CD4-positive, CD25-positive, alpha-beta regulatory T cell (primary cell): ENCODE measurements around the gene TUT1. TPM values are rescaled to one million over a fixed set of nuclear protein-coding genes. Genes with fewer than 3 reads are reported as not detected.
A peak's percentile ranks its signal among the peaks of the same experiment; 100 is the strongest.
"Not testable (repeated sequence)": the region's sequence is repeated elsewhere in the genome, so short reads cannot be mapped to it uniquely, and the experiment has no call there.

Experiments
- ATAC-seq, 2 donors: fragments of 150-1000 bp; cut with Tn5 transposase; one replicate each; pipeline ENCODE4 v1.10.0; 2021; ENCODE audit warnings: low read depth in 2 of 2, moderate number of reproducible peaks in 2 of 2, moderate library complexity in 1 of 2
- DNase-seq, 3 donors: peaks; one replicate each; pipeline versions ENCODE4 v3.0.0 to v3.0.0-alpha.2; 2012 to 2022; ENCODE audit warnings: mixed read lengths in 1 of 3
- H3K27ac ChIP-seq: one replicate; pipeline ENCODE4 v1.7.0; 2013; ENCODE audit warnings: mild to moderate bottlenecking, low read length; ENCODE audit not compliant: insufficient read depth, poor library complexity, severe bottlenecking
- H3K27me3 ChIP-seq: one replicate; pipeline ENCODE4 v1.7.0; 2013; ENCODE audit warnings: low read length; ENCODE audit not compliant: control insufficient read depth, insufficient read depth
- H3K36me3 ChIP-seq: one replicate; pipeline ENCODE4 v1.7.0; 2013; ENCODE audit warnings: mild to moderate bottlenecking, low read length, moderate library complexity; ENCODE audit not compliant: control insufficient read depth, insufficient read depth
- H3K4me1 ChIP-seq: 2 replicates; pipeline ENCODE4 v1.7.0; 2013; ENCODE audit warnings: mild to moderate bottlenecking, low read length; ENCODE audit not compliant: insufficient read depth, control insufficient read depth, poor library complexity, severe bottlenecking
- H3K4me3 ChIP-seq: one replicate; pipeline ENCODE4 v1.7.0; 2013; ENCODE audit warnings: low read depth, mild to moderate bottlenecking, low read length, moderate library complexity
- H3K9me3 ChIP-seq, 2 experiments: 1 replicate in 1 of 2; 2 replicates in 1 of 2; pipeline ENCODE4 v1.7.0; 2013; ENCODE audit warnings: low read length in 2 of 2, mild to moderate bottlenecking in 1 of 2, moderate library complexity in 1 of 2; ENCODE audit not compliant: control insufficient read depth in 2 of 2
- H3K27ac Mint-ChIP-seq, 3 donors: one replicate each; pipeline ENCODE4 v1.8.0; 2020 to 2022; ENCODE audit warnings: mild to moderate bottlenecking in 3 of 3, mixed read lengths in 3 of 3, moderate library complexity in 2 of 3
- H3K27me3 Mint-ChIP-seq: one replicate; pipeline ENCODE4 v1.8.0; 2022; ENCODE audit warnings: mild to moderate bottlenecking, mixed read lengths
- H3K36me3 Mint-ChIP-seq: one replicate; pipeline ENCODE4 v1.8.0; 2020; ENCODE audit warnings: mixed read lengths
- H3K4me1 Mint-ChIP-seq, 4 donors: one replicate each; pipeline ENCODE4 v1.8.0; 2020 to 2022; ENCODE audit warnings: mixed read lengths in 4 of 4, mild to moderate bottlenecking in 1 of 4
- H3K4me3 Mint-ChIP-seq, 4 donors: one replicate each; pipeline ENCODE4 v1.8.0; 2020 to 2022; ENCODE audit warnings: mild to moderate bottlenecking in 4 of 4, mixed read lengths in 4 of 4, moderate library complexity in 3 of 4
- H3K9me3 Mint-ChIP-seq, 7 donors: one replicate each; pipeline ENCODE4 v1.8.0; 2020 to 2022; ENCODE audit warnings: mixed read lengths in 7 of 7, mild to moderate bottlenecking in 3 of 7, moderate library complexity in 2 of 7
- polyA plus RNA-seq, 4 donors: library from polyadenylated mRNA; unstranded; fragments of 300-500 nt; fragmentation: Illumina TruSeq; gene quantifications; one replicate each; pipeline ENCODE4 v1.2.3, GENCODE V29; 2021
- total RNA-seq: library from RNA; stranded (reverse); gene quantifications from one replicate; pipeline ENCODE4 v1.2.3, GENCODE V29; 2022

TUT1 gene
- total RNA-seq (22.0 TPM), polyA plus RNA-seq (10 to 100 TPM in 3 of 4 donors, 1 to 10 TPM in 1; 6.5 to 11.9 (median 10.9) TPM)

GRCh38 chr11:62591448-62592145 is at the start of gene TUT1:
Gene TUT1 (minus strand): TSS chr11:62591523. CDS start chr11:62591485, 38 bp downstream.
- H3K27me3 Mint-ChIP-seq = no peaks in the 10 kb centered on the region
- peak; percentile 95 to 99 (median 98) for DNase-seq
- H3K4me3 Mint-ChIP-seq = peak within 1 kb of the TSS; percentile 90 to 96 (median 94)
- H3K4me1 Mint-ChIP-seq = peaks cover 0 to 73% (median 38%) of the 10 kb centered on the region in 4 donors
- no peaks in the 10 kb centered on the region for H3K9me3 ChIP-seq
- peak within 1 kb of the TSS; percentile 94 for H3K27ac ChIP-seq
- H3K4me3 ChIP-seq = peak within 1 kb of the TSS; percentile 95
- no peaks in the 10 kb centered on the region for H3K9me3 Mint-ChIP-seq
- peak within 1 kb of the TSS; percentile 95 to 97 (median 96) for H3K27ac Mint-ChIP-seq
- H3K27me3 ChIP-seq = no peaks in the 10 kb centered on the region
- peaks cover 17% of the 10 kb centered on the region for H3K36me3 Mint-ChIP-seq
- peaks cover 43% of the 10 kb centered on the region for H3K36me3 ChIP-seq
- peaks cover 39% of the 10 kb centered on the region for H3K4me1 ChIP-seq
- ATAC-seq = peak; percentile 89 to 90

- Histone ChIP-seq H3K27me3 (no peaks in the 10 kb centered on the region), H3K9me3 (no peaks in the 10 kb centered on the region), H3K4me3 (no peak overlapping the region), H3K36me3 (peaks cover 83% of the 10 kb centered on the region), H3K27ac (no peak overlapping the region), H3K4me1 (peaks cover 4% of the 10 kb centered on the region)
- Mint-ChIP-seq H3K27me3 (no peaks in the 10 kb centered on the region), H3K4me1 (peaks cover 0 to 30% (median 13%) of the 10 kb centered on the region in 4 donors), H3K4me3 (no peak overlapping the region), H3K9me3 (no peaks in the 10 kb centered on the region), H3K27ac (peak overlapping the region in 1 of 3 donors; percentile 81), H3K36me3 (peaks cover 52% of the 10 kb centered on the region)
- no peak for DNase-seq
- no peak for ATAC-seq
Measured at GRCh38 chr11:62632492-62632891, 41.2 kb upstream of the TUT1 start.

DNA sequence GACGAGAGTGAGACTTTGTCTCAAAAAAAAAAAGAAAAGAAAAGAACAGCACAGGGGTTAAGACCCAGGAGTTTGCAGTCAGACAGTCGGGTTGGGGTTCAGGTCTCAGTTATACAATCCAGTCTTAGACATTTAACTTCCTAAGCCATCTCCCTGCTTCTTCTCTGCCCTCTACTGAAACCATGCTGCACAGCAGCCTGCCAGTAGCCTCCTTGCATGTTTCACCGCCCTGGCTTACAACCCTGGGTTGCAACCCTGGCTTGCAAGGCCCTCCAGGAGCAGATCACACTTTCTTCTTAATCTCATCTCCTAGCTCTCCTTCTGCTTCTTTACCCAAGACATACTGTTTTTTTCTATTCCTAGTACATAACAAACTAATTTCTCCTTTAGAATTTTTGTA is 36.4 kb upstream of the TUT1 start:
- Mint-ChIP-seq H3K36me3 (peaks cover 49% of the 10 kb centered on the region), H3K9me3 (no peaks in the 10 kb centered on the region), H3K27me3 (no peaks in the 10 kb centered on the region), H3K4me1 (peaks cover 0 to 7% (median 6%) of the 10 kb centered on the region in 4 donors), H3K4me3 (peak overlapping the region in 2 of 4 donors; percentile 40 to 51), H3K27ac (peak overlapping the region in 1 of 3 donors; percentile 90)
- DNase-seq = no peak
- no peaks in the 10 kb centered on the region for H3K4me1 ChIP-seq
- no peaks in the 10 kb centered on the region for H3K9me3 ChIP-seq
- no peak overlapping the region for H3K27ac ChIP-seq
- ATAC-seq = no peak
- H3K27me3 ChIP-seq = no peaks in the 10 kb centered on the region
- no peak overlapping the region for H3K4me3 ChIP-seq
- H3K36me3 ChIP-seq = peaks cover 72% of the 10 kb centered on the region

DNA sequence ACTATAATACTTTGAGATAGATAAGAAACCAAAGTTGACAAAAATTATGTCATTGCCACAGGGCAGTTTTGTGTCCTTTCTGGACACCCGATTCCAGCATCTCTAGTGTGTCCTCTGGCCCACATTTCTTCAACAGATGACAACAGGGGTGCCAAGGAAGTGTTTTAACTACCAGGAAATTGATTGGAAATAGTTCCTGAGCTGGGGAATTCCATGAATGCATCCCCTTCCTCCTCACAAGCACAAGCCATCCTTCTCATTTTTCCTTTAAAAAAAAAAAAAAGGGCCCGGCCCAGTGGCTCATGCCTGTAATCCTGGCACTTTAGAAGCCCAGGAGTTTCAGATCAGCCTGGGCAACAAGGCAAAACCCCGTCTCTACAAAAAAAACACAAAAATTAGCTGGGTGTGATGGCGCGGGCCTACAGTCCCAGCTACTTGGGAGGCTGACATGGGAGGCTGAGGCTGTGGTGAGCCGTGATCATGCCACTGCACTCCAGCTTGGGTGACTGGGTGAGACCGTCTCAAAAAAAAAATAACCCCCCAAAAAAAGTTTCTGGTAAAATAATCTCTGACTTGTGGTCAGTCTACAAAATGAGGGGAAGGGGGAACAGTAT is 31.3 kb upstream of the TUT1 start:
- peaks cover 22% of the 10 kb centered on the region for H3K4me1 ChIP-seq
- ATAC-seq (no peak), DNase-seq (no peak)
- no peaks in the 10 kb centered on the region for H3K27me3 ChIP-seq
- Mint-ChIP-seq H3K27me3 (no peaks in the 10 kb centered on the region), H3K4me3 (peak overlapping the region; percentile 92 to 95 (median 95)), H3K4me1 (peaks cover 7 to 28% (median 16%) of the 10 kb centered on the region in 4 donors), H3K27ac (peak overlapping the region; percentile 96 to 99 (median 99)), H3K36me3 (peaks cover 24% of the 10 kb centered on the region), H3K9me3 (no peaks in the 10 kb centered on the region)
- H3K27ac ChIP-seq = peak overlapping the region; percentile 96
- peaks cover 26% of the 10 kb centered on the region for H3K36me3 ChIP-seq
- H3K9me3 ChIP-seq = no peaks in the 10 kb centered on the region
- peak overlapping the region; percentile 10 for H3K4me3 ChIP-seq

DNA sequence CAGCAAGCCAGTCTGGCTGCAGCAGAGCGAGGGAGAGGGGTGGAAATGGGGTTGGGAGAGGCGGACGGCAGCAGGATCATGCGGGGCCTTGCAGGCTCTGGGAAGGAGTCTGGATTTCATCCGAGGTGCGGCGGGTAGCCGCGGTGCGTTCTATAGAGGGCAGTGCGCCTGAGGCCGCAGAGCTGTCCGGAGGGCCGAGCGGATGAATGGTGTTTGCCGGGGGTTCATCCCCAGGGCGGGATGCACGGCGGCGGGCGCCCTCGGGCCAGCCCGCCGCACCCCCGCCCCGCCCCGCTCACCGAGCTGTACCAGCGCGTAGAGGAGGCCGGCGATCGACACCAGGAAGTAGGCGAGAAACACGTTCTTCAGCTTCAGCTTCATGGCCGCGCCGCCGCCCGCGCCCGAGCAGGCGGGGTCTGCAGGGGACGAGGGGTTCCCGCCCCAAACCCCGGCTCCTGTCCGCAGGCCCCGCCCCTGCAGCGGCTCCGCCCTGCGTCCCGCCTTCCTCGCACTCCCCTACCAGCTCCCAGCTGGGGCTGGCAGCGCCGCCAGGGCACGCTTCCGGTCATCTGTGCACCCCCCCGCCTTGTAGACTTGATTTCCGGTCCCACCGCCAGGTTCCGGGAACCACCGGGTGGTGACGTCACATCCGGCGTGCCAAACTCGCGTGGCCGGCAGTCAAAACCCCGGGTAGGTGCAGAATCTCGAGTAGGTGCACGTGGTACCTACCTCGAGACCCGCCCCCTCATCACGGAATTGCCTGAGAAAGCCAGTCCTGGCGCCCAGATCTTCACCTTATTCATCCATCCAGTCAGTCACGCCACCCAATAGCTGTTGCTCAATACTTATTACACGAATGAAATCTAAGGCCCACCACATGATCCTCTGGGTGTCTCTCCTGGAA is 30.5 kb upstream of the TUT1 start, which contains the start of gene B3GAT3:
Gene B3GAT3, minus strand, starts transcription at position 420 of the 904 bp plus-strand sequence. Its CDS starts 39 bp downstream, at position 381.
- Mint-ChIP-seq H3K27me3 (no peaks in the 10 kb centered on the region), H3K9me3 (no peaks in the 10 kb centered on the region), H3K4me1 (peaks cover 7 to 31% (median 16%) of the 10 kb centered on the region in 4 donors), H3K4me3 (peak within 1 kb of the TSS; percentile 95 to 99 (median 96)), H3K27ac (peak within 1 kb of the TSS; percentile 96 to 99 (median 99)), H3K36me3 (peaks cover 20% of the 10 kb centered on the region)
- peaks cover 22% of the 10 kb centered on the region for H3K4me1 ChIP-seq
- peaks cover 18% of the 10 kb centered on the region for H3K36me3 ChIP-seq
- peak within 1 kb of the TSS; percentile 85 for H3K4me3 ChIP-seq
- peak within 1 kb of the TSS; percentile 96 for H3K27ac ChIP-seq
- no peaks in the 10 kb centered on the region for H3K9me3 ChIP-seq
- peak; percentile 82 to 84 for ATAC-seq
- peak; percentile 96 to 99 (median 97) for DNase-seq
- no peaks in the 10 kb centered on the region for H3K27me3 ChIP-seq

GRCh38 chr11:62621027-62621566 is 29.8 kb upstream of the TUT1 start:
- H3K27ac Mint-ChIP-seq = peak overlapping the region; percentile 90 to 96 (median 96)
- Histone ChIP-seq H3K4me3 (peak overlapping the region; percentile 85), H3K36me3 (peaks cover 11% of the 10 kb centered on the region), H3K9me3 (no peaks in the 10 kb centered on the region), H3K27ac (peak overlapping the region; percentile 96), H3K27me3 (no peaks in the 10 kb centered on the region), H3K4me1 (peaks cover 22% of the 10 kb centered on the region)
- peak overlapping the region; percentile 93 to 99 (median 96) for H3K4me3 Mint-ChIP-seq
- H3K36me3 Mint-ChIP-seq = peaks cover 18% of the 10 kb centered on the region
- H3K27me3 Mint-ChIP-seq = no peaks in the 10 kb centered on the region
- DNase-seq = no peak
- H3K9me3 Mint-ChIP-seq = no peaks in the 10 kb centered on the region
- no peak for ATAC-seq
- H3K4me1 Mint-ChIP-seq = peaks cover 7 to 31% (median 18%) of the 10 kb centered on the region in 4 donors

DNA sequence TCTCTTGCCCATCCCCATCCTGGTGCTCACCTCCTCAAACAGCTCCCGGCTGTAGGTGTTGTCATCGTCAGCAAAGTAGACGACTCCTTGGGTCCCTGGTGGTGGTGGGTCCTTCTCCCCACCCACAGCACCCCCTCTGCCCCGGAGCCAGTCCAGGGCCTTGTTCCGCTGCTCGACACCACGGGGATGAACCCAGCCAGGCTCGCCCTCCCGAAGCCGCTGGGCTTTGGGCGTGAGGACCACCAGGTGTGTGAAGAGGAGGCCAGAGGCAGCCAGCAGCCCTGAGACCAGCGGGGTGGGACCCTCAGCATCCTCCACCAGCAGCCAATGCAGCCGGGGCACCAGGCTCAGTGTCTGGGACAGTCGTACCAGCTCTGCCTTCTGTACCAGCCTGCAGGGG is 25.6 kb upstream of the TUT1 start:
- Mint-ChIP-seq H3K27ac (peak overlapping the region in 1 of 3 donors; percentile 69), H3K4me3 (peak overlapping the region in 1 of 4 donors; percentile 47), H3K4me1 (peaks cover 7 to 48% (median 25%) of the 10 kb centered on the region in 4 donors)
- not testable (repeated sequence) for H3K36me3 Mint-ChIP-seq, H3K36me3 ChIP-seq, DNase-seq, H3K27ac ChIP-seq, H3K4me3 ChIP-seq, H3K9me3 Mint-ChIP-seq, H3K9me3 ChIP-seq, ATAC-seq, H3K27me3 ChIP-seq, H3K27me3 Mint-ChIP-seq
- H3K4me1 ChIP-seq = peaks cover 31% of the 10 kb centered on the region
